Endodermal cell (in vitro differentiated cells): ENCODE data around the gene ARHGAP22. TPM values are rescaled to one million over a fixed set of nuclear protein-coding genes. Genes with fewer than 3 reads are reported as not detected.

ENCODE experiments used
- DNase-seq: peaks from one replicate; pipeline ENCODE4 v3.0.0-alpha.2; 2017
- H3K27ac ChIP-seq: 2 replicates; pipeline ENCODE4 v1.5.1; 2013; ENCODE audit warnings: mild to moderate bottlenecking, low read depth, low read length, moderate library complexity
- H3K27me3 ChIP-seq: 2 replicates; pipeline ENCODE4 v1.6.1; 2013; ENCODE audit warnings: mild to moderate bottlenecking, low read length, moderate library complexity; ENCODE audit not compliant: insufficient read depth, control insufficient read depth, poor library complexity, severe bottlenecking
- H3K36me3 ChIP-seq: 2 replicates; pipeline ENCODE4 v1.7.0; 2013; ENCODE audit warnings: mild to moderate bottlenecking, low read length, moderate library complexity; ENCODE audit not compliant: control insufficient read depth, insufficient read depth
- H3K4me1 ChIP-seq: one replicate; pipeline ENCODE4 v1.7.0; 2013; ENCODE audit warnings: low read length; ENCODE audit not compliant: control insufficient read depth, insufficient read depth
- H3K4me3 ChIP-seq: 2 replicates; pipeline ENCODE4 v1.5.1; 2013; ENCODE audit warnings: mild to moderate bottlenecking, low read length, moderate library complexity
- H3K9ac ChIP-seq: 2 replicates; pipeline ENCODE4 v1.6.1; 2013; ENCODE audit warnings: mild to moderate bottlenecking, low read length, moderate library complexity; ENCODE audit not compliant: poor library complexity, severe bottlenecking; ENCODE audit errors: extremely low read depth
- H3K9me3 ChIP-seq: 2 replicates; pipeline ENCODE4 v1.6.1; 2013; ENCODE audit warnings: mild to moderate bottlenecking, low read length, moderate library complexity; ENCODE audit not compliant: control insufficient read depth
- H3K27ac Mint-ChIP-seq: 2 replicates; pipeline ENCODE4 v1.8.0; 2020; ENCODE audit warnings: mixed read lengths
- H3K27me3 Mint-ChIP-seq: 2 replicates; pipeline ENCODE4 v1.8.0; 2021; ENCODE audit warnings: mild to moderate bottlenecking, mixed read lengths; ENCODE audit not compliant: insufficient read depth
- H3K36me3 Mint-ChIP-seq: 2 replicates; pipeline ENCODE4 v1.8.0; 2020; ENCODE audit warnings: low read depth, mixed read lengths
- H3K4me1 Mint-ChIP-seq: 2 replicates; pipeline ENCODE4 v1.8.0; 2020; ENCODE audit warnings: mixed read lengths
- H3K4me3 Mint-ChIP-seq: 2 replicates; pipeline ENCODE4 v1.8.0; 2020; ENCODE audit warnings: mild to moderate bottlenecking, moderate library complexity, mixed read lengths
- H3K9me3 Mint-ChIP-seq: 2 replicates; pipeline ENCODE4 v1.8.0; 2020; ENCODE audit warnings: mild to moderate bottlenecking, mixed read lengths
- WGBS, 2 experiments: methylation state at CpG; one replicate each; pipeline versions ENCODE4 v1.1.5 to v1.1.7; 2013; ENCODE audit warnings: missing lambda C conversion rate in 2 of 2, mixed read lengths in 1 of 2; ENCODE audit not compliant: insufficient coverage in 1 of 2, insufficient read length in 1 of 2; 5-methylcytosine and 5-hydroxymethylcytosine counted together
- total RNA-seq, 2 donors: library from RNA; stranded (reverse); fragmentation: NEBNext Ultra II Directional in 1 of 2; extraction: Animal tissue kit (Norgen Biotek cat#: 25700) in 1 of 2; gene quantifications; 2 replicates in 1 of 2; 3 replicates in 1 of 2; pipeline ENCODE4 v1.2.1, GENCODE V29; 2021
- TF ChIP-seq, protein P1 (sequence below): fragments of 200-600 bp; sonication (generic); conservative IDR thresholded peaks from 2 replicates; pipeline ENCODE4 v1.5.0; 2021; ENCODE audit warnings: antibody characterized with exemption, mild to moderate bottlenecking

Gene ARHGAP22
- total RNA-seq, 2 donors from 2014 or later: 10.3 to 14.1 TPM

DNA sequence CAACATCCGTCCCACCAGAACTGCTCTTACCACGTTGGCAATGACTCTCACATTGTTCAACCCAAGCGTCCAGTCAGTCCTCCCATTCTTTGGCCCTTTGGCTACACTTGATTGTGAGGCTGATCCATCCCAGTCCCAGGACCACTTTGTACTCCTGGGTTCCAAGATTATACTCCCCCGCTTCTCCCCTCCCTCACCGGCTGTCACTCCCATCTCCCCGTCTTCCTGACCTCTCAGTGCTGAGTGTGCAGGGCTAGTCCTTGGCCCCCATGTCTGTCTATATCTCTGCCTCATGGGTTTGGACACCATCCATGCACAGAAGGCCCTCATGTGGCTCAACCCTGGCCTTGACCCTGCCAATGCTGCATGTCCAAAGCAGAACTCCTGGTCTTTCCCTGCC is 12.5 kb downstream of the ARHGAP22 start:
- Histone ChIP-seq H3K36me3 (no peaks in the 10 kb centered on the region), H3K4me1 (peaks cover 4% of the 10 kb centered on the region), H3K4me3 (no peak overlapping the region), H3K27me3 (no peaks in the 10 kb centered on the region), H3K9me3 (no peaks in the 10 kb centered on the region), H3K9ac (no peak overlapping the region), H3K27ac (no peak overlapping the region)
- no peaks in the 10 kb centered on the region for H3K9me3 Mint-ChIP-seq
- no peak overlapping the region for H3K4me3 Mint-ChIP-seq
- 94 to 98% methylated on average over 6 of the region's 6 CpGs for WGBS, 2 experiments
- no peak overlapping the region for H3K27ac Mint-ChIP-seq
- peaks cover 49% of the 10 kb centered on the region for H3K27me3 Mint-ChIP-seq
- H3K4me1 Mint-ChIP-seq: peaks cover 41% of the 10 kb centered on the region
- TF ChIP-seq, protein P1, sequence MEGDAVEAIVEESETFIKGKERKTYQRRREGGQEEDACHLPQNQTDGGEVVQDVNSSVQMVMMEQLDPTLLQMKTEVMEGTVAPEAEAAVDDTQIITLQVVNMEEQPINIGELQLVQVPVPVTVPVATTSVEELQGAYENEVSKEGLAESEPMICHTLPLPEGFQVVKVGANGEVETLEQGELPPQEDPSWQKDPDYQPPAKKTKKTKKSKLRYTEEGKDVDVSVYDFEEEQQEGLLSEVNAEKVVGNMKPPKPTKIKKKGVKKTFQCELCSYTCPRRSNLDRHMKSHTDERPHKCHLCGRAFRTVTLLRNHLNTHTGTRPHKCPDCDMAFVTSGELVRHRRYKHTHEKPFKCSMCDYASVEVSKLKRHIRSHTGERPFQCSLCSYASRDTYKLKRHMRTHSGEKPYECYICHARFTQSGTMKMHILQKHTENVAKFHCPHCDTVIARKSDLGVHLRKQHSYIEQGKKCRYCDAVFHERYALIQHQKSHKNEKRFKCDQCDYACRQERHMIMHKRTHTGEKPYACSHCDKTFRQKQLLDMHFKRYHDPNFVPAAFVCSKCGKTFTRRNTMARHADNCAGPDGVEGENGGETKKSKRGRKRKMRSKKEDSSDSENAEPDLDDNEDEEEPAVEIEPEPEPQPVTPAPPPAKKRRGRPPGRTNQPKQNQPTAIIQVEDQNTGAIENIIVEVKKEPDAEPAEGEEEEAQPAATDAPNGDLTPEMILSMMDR: no peak
- no peaks in the 10 kb centered on the region for H3K36me3 Mint-ChIP-seq
- DNase-seq: no peak

DNA sequence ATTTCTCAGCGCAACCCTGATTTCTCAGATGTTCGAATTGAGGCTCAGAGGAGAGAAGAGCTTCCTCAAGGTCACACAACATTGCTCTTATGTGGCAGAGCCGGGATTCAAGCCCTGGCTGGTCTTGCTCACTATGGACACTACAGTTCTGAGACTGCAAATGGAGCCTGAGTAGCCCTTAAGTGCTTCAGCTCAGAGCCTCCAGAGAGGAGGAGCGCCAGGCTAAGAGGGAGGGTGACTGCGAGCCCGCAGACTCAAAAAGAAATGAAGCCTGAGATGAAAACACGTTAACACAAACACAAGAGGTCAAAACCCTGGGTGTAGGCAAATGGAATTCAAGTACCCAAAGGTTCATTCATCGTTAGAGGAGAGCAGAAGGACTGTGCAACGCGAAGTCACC is 13.9 kb downstream of the ARHGAP22 start:
- Histone ChIP-seq H3K9ac (no peak overlapping the region), H3K9me3 (peaks cover 5% of the 10 kb centered on the region), H3K4me1 (peaks cover 10% of the 10 kb centered on the region), H3K27me3 (no peaks in the 10 kb centered on the region), H3K36me3 (no peaks in the 10 kb centered on the region), H3K27ac (no peak overlapping the region), H3K4me3 (no peak overlapping the region)
- H3K9me3 Mint-ChIP-seq: peaks cover 8% of the 10 kb centered on the region
- WGBS, 2 experiments: 93 to 95% methylated on average over 10 of the region's 10 CpGs
- H3K36me3 Mint-ChIP-seq: no peaks in the 10 kb centered on the region
- DNase-seq: no peak
- no peak overlapping the region for H3K4me3 Mint-ChIP-seq
- TF ChIP-seq, protein P1: no peak
- H3K27ac Mint-ChIP-seq: no peak overlapping the region
- peaks cover 41% of the 10 kb centered on the region for H3K27me3 Mint-ChIP-seq
- H3K4me1 Mint-ChIP-seq: peaks cover 38% of the 10 kb centered on the region

DNA sequence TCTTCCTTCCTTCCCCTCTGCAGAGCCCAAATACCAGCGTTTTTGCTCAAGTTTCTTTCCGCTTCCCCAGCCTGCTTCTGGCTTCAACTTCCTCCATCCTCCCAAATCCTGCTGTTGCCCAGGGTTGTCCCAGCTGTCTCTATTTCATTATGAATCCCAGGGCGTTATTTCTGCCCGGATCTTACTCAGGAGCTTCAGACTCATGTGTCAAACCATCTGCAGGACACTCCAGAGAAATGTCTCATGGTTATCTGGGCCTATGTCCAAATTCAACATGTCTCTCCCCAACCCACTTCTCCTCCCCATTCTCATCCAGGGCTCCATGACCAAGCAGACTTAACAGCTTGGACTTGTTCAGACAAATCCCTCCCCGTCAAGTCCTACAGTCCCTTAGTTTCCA is 15.6 kb downstream of the ARHGAP22 start:
- H3K4me3 ChIP-seq: no peak overlapping the region
- no peak overlapping the region for H3K27ac ChIP-seq
- Mint-ChIP-seq H3K9me3 (peaks cover 23% of the 10 kb centered on the region), H3K36me3 (peaks cover 4% of the 10 kb centered on the region), H3K4me1 (peaks cover 28% of the 10 kb centered on the region), H3K27me3 (peaks cover 47% of the 10 kb centered on the region), H3K4me3 (no peak overlapping the region), H3K27ac (no peak overlapping the region)
- TF ChIP-seq, protein P1: no peak
- no peaks in the 10 kb centered on the region for H3K27me3 ChIP-seq
- DNase-seq: no peak
- H3K9me3 ChIP-seq: peaks cover 22% of the 10 kb centered on the region
- WGBS, 2 experiments: 84 to 95% methylated on average over 4 to 5 of the region's 5 CpGs
- peaks cover 10% of the 10 kb centered on the region for H3K4me1 ChIP-seq
- H3K9ac ChIP-seq: no peak overlapping the region
- no peaks in the 10 kb centered on the region for H3K36me3 ChIP-seq
